ENCODE data around the gene FBXO48. TPM values are rescaled to one million over a fixed set of nuclear protein-coding genes. Genes with fewer than 3 reads are reported as not detected.

FBXO48 gene
- total RNA-seq, 2 experiments from 2014 or later, result 1.5 to 6.8 TPM

GRCh38 chr2:68429311-68429826 lies 37.7 kb downstream of the FBXO48 start:
- no peak overlapping the region for H3K27ac ChIP-seq (ENCODE audit: low read depth, low read length, poor library complexity, severe bottlenecking)
- DNase-seq (ENCODE audit: low spot score), result no peak
- no peak overlapping the region for H3K4me3 ChIP-seq (ENCODE audit: low read depth, low read length, poor library complexity, severe bottlenecking)
- H3K79me2 ChIP-seq (ENCODE audit: insufficient read depth, low read depth, low read length), result no peaks in the 10 kb centered on the region
- intact Hi-C loops (cut with micrococcal nuclease; ENCODE audit: unreplicated experiment), result no loop called here
- ChIA-PET CTCF (ENCODE audit: unreplicated experiment) (interaction anchor here (1.0 kb wide), 1 partner anchor 12 kb away, joined by 4 read pairs; no protein-coding TSS in a partner anchor), POLR2A (interaction anchor here (0.6 to 7.6 kb wide), 6 partner anchors 11 to 63 kb away, joined by 3 to 103 read pairs (median 6); no protein-coding TSS in a partner anchor)
- H3K4me1 ChIP-seq (ENCODE audit: insufficient read depth, low read length, poor library complexity, severe bottlenecking), result peaks cover 47% of the 10 kb centered on the region
- peaks cover 6% of the 10 kb centered on the region; the same call in 1 of the 2 replicates for H3K36me3 ChIP-seq (ENCODE audit: insufficient read depth, low read length)
- H3K4me2 ChIP-seq (ENCODE audit: low read length), result no peak overlapping the region
- BruUV-seq (replicated peaks), result no TSS peak
- H3K9me2 ChIP-seq (ENCODE audit: insufficient read depth, low read length), result no peaks in the 10 kb centered on the region
- TF ChIP-seq CTCF (conservative IDR thresholded peaks at IDR 0.05; ENCODE audit: low read length) (no peak), EZH2phosphoT487 (IDR thresholded peaks at IDR 0.05; ENCODE audit: borderline replicate concordance, low read depth, low read length) (no peak)
- no peaks in the 10 kb centered on the region for H4K20me1 ChIP-seq (ENCODE audit: insufficient read depth, low read length)
- H3K9me3 ChIP-seq (ENCODE audit: low read length), result peaks cover 14% of the 10 kb centered on the region; the same call in 1 of the 2 replicates
- no peak overlapping the region for H2AFZ ChIP-seq (ENCODE audit: low read length)

GRCh38 chr2:68428746-68429145 lies 38.3 kb downstream of the FBXO48 start:
- no peak for TF ChIP-seq EZH2phosphoT487 (IDR thresholded peaks at IDR 0.05; ENCODE audit: borderline replicate concordance, low read depth, low read length)
- no peak for TF ChIP-seq CTCF (conservative IDR thresholded peaks at IDR 0.05; ENCODE audit: low read length)
- Histone ChIP-seq H3K9me3 (ENCODE audit: low read length) (peaks cover 10% of the 10 kb centered on the region; the same call in 1 of the 2 replicates), H3K27ac (ENCODE audit: low read depth, low read length, poor library complexity, severe bottlenecking) (peak overlapping the region; percentile 88), H3K4me3 (ENCODE audit: low read depth, low read length, poor library complexity, severe bottlenecking) (no peak overlapping the region), H3K9me2 (ENCODE audit: insufficient read depth, low read length) (no peaks in the 10 kb centered on the region), H4K20me1 (ENCODE audit: insufficient read depth, low read length) (no peaks in the 10 kb centered on the region), H3K79me2 (ENCODE audit: insufficient read depth, low read depth, low read length) (no peaks in the 10 kb centered on the region), H2AFZ (ENCODE audit: low read length) (peak overlapping the region; percentile 93; the same call in 1 of the 2 replicates), H3K4me2 (ENCODE audit: low read length) (peak overlapping the region; percentile 62; the same call in 1 of the 2 replicates), H3K36me3 (ENCODE audit: insufficient read depth, low read length) (peaks cover 6% of the 10 kb centered on the region; the same call in 1 of the 2 replicates), H3K4me1 (ENCODE audit: insufficient read depth, low read length, poor library complexity, severe bottlenecking) (peaks cover 53% of the 10 kb centered on the region)
- DNase-seq (ENCODE audit: low spot score), result no peak
- intact Hi-C loops (cut with micrococcal nuclease; ENCODE audit: unreplicated experiment), result no loop called here
- no TSS peak for BruUV-seq (replicated peaks)
- ChIA-PET CTCF (ENCODE audit: unreplicated experiment) (interaction anchor here (0.8 kb wide), 1 partner anchor 10 kb away, joined by 3 read pairs; no protein-coding TSS in a partner anchor), POLR2A (interaction anchor here (0.6 to 7.6 kb wide), 9 partner anchors 8 to 1697 kb away, joined by 3 to 103 read pairs (median 5); partner anchors contain the start of gene ARHGAP25)

- CTCF ChIA-PET (ENCODE audit: unreplicated experiment), result interaction anchor here (0.8 kb wide), 1 partner anchor 10 kb away, joined by 3 read pairs; no protein-coding TSS in a partner anchor
- POLR2A ChIA-PET, result interaction anchor here (0.6 to 7.6 kb wide), 8 partner anchors 8 to 1698 kb away, joined by 3 to 103 read pairs (median 6); partner anchors contain the start of gene ARHGAP25
- H3K9me3 ChIP-seq (ENCODE audit: low read length), result peaks cover 10% of the 10 kb centered on the region; the same call in 1 of the 2 replicates
- no peaks in the 10 kb centered on the region for H3K9me2 ChIP-seq (ENCODE audit: insufficient read depth, low read length)
- no peak for DNase-seq (ENCODE audit: low spot score)
- H2AFZ ChIP-seq (ENCODE audit: low read length), result peak overlapping the region; percentile 93; the same call in 1 of the 2 replicates
- H3K27ac ChIP-seq (ENCODE audit: low read depth, low read length, poor library complexity, severe bottlenecking), result peak overlapping the region; percentile 88
- no TSS peak for BruUV-seq (replicated peaks)
- no peaks in the 10 kb centered on the region for H4K20me1 ChIP-seq (ENCODE audit: insufficient read depth, low read length)
- H3K79me2 ChIP-seq (ENCODE audit: insufficient read depth, low read depth, low read length), result no peaks in the 10 kb centered on the region
- H3K4me3 ChIP-seq (ENCODE audit: low read depth, low read length, poor library complexity, severe bottlenecking), result no peak overlapping the region
- peaks cover 6% of the 10 kb centered on the region; the same call in 1 of the 2 replicates for H3K36me3 ChIP-seq (ENCODE audit: insufficient read depth, low read length)
- intact Hi-C loops (cut with micrococcal nuclease; ENCODE audit: unreplicated experiment), result no loop called here
- TF ChIP-seq CTCF (conservative IDR thresholded peaks at IDR 0.05; ENCODE audit: low read length) (no peak), EZH2phosphoT487 (IDR thresholded peaks at IDR 0.05; ENCODE audit: borderline replicate concordance, low read depth, low read length) (no peak)
- H3K4me2 ChIP-seq (ENCODE audit: low read length), result peak overlapping the region; percentile 62
- H3K4me1 ChIP-seq (ENCODE audit: insufficient read depth, low read length, poor library complexity, severe bottlenecking), result peaks cover 59% of the 10 kb centered on the region
Observed at GRCh38 chr2:68428126-68428525, 39.0 kb downstream of the FBXO48 start.
